T-helper 17 cell (primary cell): ENCODE measurements around the gene RANBP10. TPM values are rescaled to one million over a fixed set of nuclear protein-coding genes. Genes with fewer than 3 reads are reported as not detected.

Experiments
- ATAC-seq: fragments of 150-1000 bp; cut with Tn5 transposase; 2 replicates; pipeline ENCODE4 v1.10.0; 2021; ENCODE audit warnings: mild to moderate bottlenecking, moderate library complexity
- DNase-seq, 3 donors: peaks; one replicate each; pipeline versions ENCODE4 v3.0.0 to v3.0.0-alpha.2; 2020 to 2021
- H3K9me3 ChIP-seq: one replicate; pipeline ENCODE4 v1.7.0; 2013; ENCODE audit warnings: low read length, mild to moderate bottlenecking; ENCODE audit not compliant: control insufficient read depth, poor library complexity, severe bottlenecking
- H3K27ac Mint-ChIP-seq: one replicate; pipeline ENCODE4 v1.8.0; 2022; ENCODE audit warnings: mild to moderate bottlenecking, moderate library complexity, mixed read lengths
- H3K27me3 Mint-ChIP-seq: one replicate; pipeline ENCODE4 v1.8.0; 2022; ENCODE audit warnings: mixed read lengths
- H3K36me3 Mint-ChIP-seq: one replicate; pipeline ENCODE4 v1.8.0; 2022; ENCODE audit warnings: low read depth, mixed read lengths
- H3K4me1 Mint-ChIP-seq: one replicate; pipeline ENCODE4 v1.8.0; 2022; ENCODE audit warnings: mild to moderate bottlenecking, mixed read lengths
- H3K4me3 Mint-ChIP-seq: one replicate; pipeline ENCODE4 v1.8.0; 2022; ENCODE audit warnings: mild to moderate bottlenecking, moderate library complexity, mixed read lengths
- total RNA-seq, 4 donors: library from RNA in 2 of 4; stranded (reverse) in 2 of 4; gene quantifications; one replicate each; pipeline ENCODE4 v1.2.3 and lab custom pipeline; 2022 to 2026

RANBP10 gene
- total RNA-seq, 2 donors from 2014 or later: 29.8 to 30.4 TPM

GRCh38 chr16:67740391-67740790, 66.0 kb downstream of the RANBP10 start:
- DNase-seq (no peak), ATAC-seq (no peak)
- H3K4me3 Mint-ChIP-seq: no peak overlapping the region
- H3K9me3 ChIP-seq: no peaks in the 10 kb centered on the region
- H3K4me1 Mint-ChIP-seq: peaks cover 10% of the 10 kb centered on the region
- H3K27me3 Mint-ChIP-seq: no peaks in the 10 kb centered on the region
- peaks cover 6% of the 10 kb centered on the region for H3K36me3 Mint-ChIP-seq
- H3K27ac Mint-ChIP-seq: no peak overlapping the region

- Mint-ChIP-seq H3K4me1 (peaks cover 2% of the 10 kb centered on the region), H3K4me3 (no peak overlapping the region), H3K27ac (no peak overlapping the region), H3K36me3 (peaks cover 3% of the 10 kb centered on the region), H3K27me3 (no peaks in the 10 kb centered on the region)
- ATAC-seq (no peak), DNase-seq (no peak)
- no peaks in the 10 kb centered on the region for H3K9me3 ChIP-seq
Observed at GRCh38 chr16:67736858-67737257, 69.5 kb downstream of the RANBP10 start.

GRCh38 chr16:67734731-67735201, 71.6 kb downstream of the RANBP10 start:
- no peaks in the 10 kb centered on the region for H3K9me3 ChIP-seq
- no peak overlapping the region for H3K4me3 Mint-ChIP-seq
- peaks cover 4% of the 10 kb centered on the region for H3K36me3 Mint-ChIP-seq
- peaks cover 2% of the 10 kb centered on the region for H3K4me1 Mint-ChIP-seq
- DNase-seq (no peak), ATAC-seq (no peak)
- H3K27me3 Mint-ChIP-seq: no peaks in the 10 kb centered on the region
- no peak overlapping the region for H3K27ac Mint-ChIP-seq

- no peak for DNase-seq
- H3K27ac Mint-ChIP-seq: no peak overlapping the region
- no peak overlapping the region for H3K4me3 Mint-ChIP-seq
- ATAC-seq: no peak
- H3K4me1 Mint-ChIP-seq: peaks cover 2% of the 10 kb centered on the region
- no peaks in the 10 kb centered on the region for H3K9me3 ChIP-seq
- H3K27me3 Mint-ChIP-seq: no peaks in the 10 kb centered on the region
- H3K36me3 Mint-ChIP-seq: peaks cover 8% of the 10 kb centered on the region
Observed at GRCh38 chr16:67733734-67734470, 72.5 kb downstream of the RANBP10 start.

- peaks cover 2% of the 10 kb centered on the region for H3K4me1 Mint-ChIP-seq
- no peaks in the 10 kb centered on the region for H3K9me3 ChIP-seq
- no peak overlapping the region for H3K27ac Mint-ChIP-seq
- H3K36me3 Mint-ChIP-seq: peaks cover 9% of the 10 kb centered on the region
- DNase-seq: no peak
- H3K27me3 Mint-ChIP-seq: no peaks in the 10 kb centered on the region
- no peak overlapping the region for H3K4me3 Mint-ChIP-seq
- ATAC-seq: no peak
Observed at GRCh38 chr16:67731753-67732095, 74.6 kb downstream of the RANBP10 start.

GRCh38 chr16:67731071-67731752, 75.1 kb downstream of the RANBP10 start:
- ATAC-seq: no peak
- H3K27me3 Mint-ChIP-seq: no peaks in the 10 kb centered on the region
- peak overlapping the region; percentile 8 for H3K27ac Mint-ChIP-seq

GRCh38 chr16:67730326-67730725, 76.0 kb downstream of the RANBP10 start:
- DNase-seq (no peak), ATAC-seq (no peak)
- Mint-ChIP-seq H3K36me3 (peaks cover 9% of the 10 kb centered on the region), H3K4me1 (no peaks in the 10 kb centered on the region), H3K27ac (peak overlapping the region; percentile 16), H3K4me3 (no peak overlapping the region), H3K27me3 (no peaks in the 10 kb centered on the region)
- no peaks in the 10 kb centered on the region for H3K9me3 ChIP-seq

More at GRCh38 chr16:67731071-67731752, 75.1 kb downstream of the RANBP10 start:
- DNase-seq: no peak
- Mint-ChIP-seq H3K4me3 (no peak overlapping the region), H3K4me1 (no peaks in the 10 kb centered on the region), H3K36me3 (peaks cover 9% of the 10 kb centered on the region)
- H3K9me3 ChIP-seq: no peaks in the 10 kb centered on the region

GRCh38 chr16:67729636-67730248, 76.6 kb downstream of the RANBP10 start:
- Mint-ChIP-seq H3K27ac (peak overlapping the region; percentile 16), H3K4me3 (no peak overlapping the region), H3K27me3 (no peaks in the 10 kb centered on the region), H3K36me3 (peaks cover 9% of the 10 kb centered on the region), H3K4me1 (no peaks in the 10 kb centered on the region)
- H3K9me3 ChIP-seq: no peaks in the 10 kb centered on the region
- ATAC-seq (no peak), DNase-seq (no peak)

- H3K4me1 Mint-ChIP-seq: no peaks in the 10 kb centered on the region
- H3K9me3 ChIP-seq: no peaks in the 10 kb centered on the region
- no peaks in the 10 kb centered on the region for H3K27me3 Mint-ChIP-seq
- no peak overlapping the region for H3K27ac Mint-ChIP-seq
- ATAC-seq (no peak), DNase-seq (no peak)
- H3K4me3 Mint-ChIP-seq: no peak overlapping the region
- H3K36me3 Mint-ChIP-seq: peaks cover 9% of the 10 kb centered on the region
Observed at GRCh38 chr16:67727521-67728485, 78.6 kb downstream of the RANBP10 start.

- Mint-ChIP-seq H3K36me3 (peaks cover 9% of the 10 kb centered on the region), H3K27ac (no peak overlapping the region)
Observed at GRCh38 chr16:67726106-67727034, 80.0 kb downstream of the RANBP10 start.

GRCh38 chr16:67723911-67724305, 82.5 kb downstream of the RANBP10 start:
- ATAC-seq: no peak

More at GRCh38 chr16:67726106-67727034, 80.0 kb downstream of the RANBP10 start:
- DNase-seq (no peak), ATAC-seq (no peak)
- no peaks in the 10 kb centered on the region for H3K27me3 Mint-ChIP-seq
- H3K9me3 ChIP-seq: no peaks in the 10 kb centered on the region
- no peak overlapping the region for H3K4me3 Mint-ChIP-seq
- no peaks in the 10 kb centered on the region for H3K4me1 Mint-ChIP-seq

More at GRCh38 chr16:67723911-67724305, 82.5 kb downstream of the RANBP10 start:
- H3K9me3 ChIP-seq: no peaks in the 10 kb centered on the region
- H3K27me3 Mint-ChIP-seq: no peaks in the 10 kb centered on the region
- peaks cover under 1% of the 10 kb centered on the region for H3K36me3 Mint-ChIP-seq
- peaks cover 19% of the 10 kb centered on the region for H3K4me1 Mint-ChIP-seq
- no peak overlapping the region for H3K4me3 Mint-ChIP-seq
- no peak for DNase-seq
- no peak overlapping the region for H3K27ac Mint-ChIP-seq
